Measurements from ENCODE around the gene PJA2.
"Not testable (repeated sequence)": the region's sequence is repeated elsewhere in the genome, so short reads cannot be mapped to it uniquely, and the experiment has no call there.

PJA2 gene

DNA sequence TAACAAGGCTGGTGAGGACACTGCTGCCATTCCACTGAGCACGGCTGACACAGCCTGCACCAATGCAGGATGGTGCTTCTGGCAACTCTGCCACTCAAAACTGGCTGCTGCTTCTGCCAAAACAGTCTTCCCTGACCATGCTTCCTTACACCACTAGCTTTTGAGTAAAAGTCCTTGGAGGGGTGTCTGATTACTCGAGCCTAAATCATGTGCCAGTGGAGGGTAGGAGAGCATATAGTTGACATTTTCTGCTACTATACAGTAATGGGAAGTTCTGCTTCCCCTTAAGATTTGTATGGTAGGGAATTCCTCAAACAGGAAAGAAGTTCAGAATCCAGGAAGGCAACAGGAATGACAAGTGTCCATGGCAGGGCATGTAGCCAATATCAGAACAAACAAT, 12.2 kb upstream of the PJA2 start:
- Histone ChIP-seq H3K9me3 (ENCODE audit: control insufficient read depth, insufficient read depth, low read length) (no peaks in the 10 kb centered on the region), H3K4me3 (ENCODE audit: low read depth, low read length) (no peak overlapping the region), H3K27me3 (ENCODE audit: control insufficient read depth, insufficient read depth, low read length) (no peaks in the 10 kb centered on the region), H3K27ac (ENCODE audit: low read depth, low read length) (no peak overlapping the region), H3K36me3 (ENCODE audit: control insufficient read depth, insufficient read depth, low read length) (no peaks in the 10 kb centered on the region), H3K4me1 (ENCODE audit: control insufficient read depth, insufficient read depth, low read length) (no peaks in the 10 kb centered on the region), H3K9ac (ENCODE audit: low read depth, low read length) (no peak overlapping the region)

GRCh38 chr5:109418712-109419352, 9.1 kb upstream of the PJA2 start:
- Histone ChIP-seq H3K4me3 (ENCODE audit: low read depth, low read length) (no peak overlapping the region), H3K36me3 (ENCODE audit: control insufficient read depth, insufficient read depth, low read length) (no peaks in the 10 kb centered on the region), H3K9ac (ENCODE audit: low read depth, low read length) (no peak overlapping the region), H3K27ac (ENCODE audit: low read depth, low read length) (no peak overlapping the region), H3K4me1 (ENCODE audit: control insufficient read depth, insufficient read depth, low read length) (peaks cover under 1% of the 10 kb centered on the region; the same call in 1 of the 2 replicates), H3K9me3 (ENCODE audit: control insufficient read depth, insufficient read depth, low read length) (no peaks in the 10 kb centered on the region), H3K27me3 (ENCODE audit: control insufficient read depth, insufficient read depth, low read length) (no peaks in the 10 kb centered on the region)

- Histone ChIP-seq H3K9me3 (ENCODE audit: control insufficient read depth, insufficient read depth, low read length) (no peaks in the 10 kb centered on the region), H3K4me3 (ENCODE audit: low read depth, low read length) (no peak overlapping the region), H3K9ac (ENCODE audit: low read depth, low read length) (no peak overlapping the region), H3K27me3 (ENCODE audit: control insufficient read depth, insufficient read depth, low read length) (no peaks in the 10 kb centered on the region), H3K27ac (ENCODE audit: low read depth, low read length) (no peak overlapping the region), H3K36me3 (ENCODE audit: control insufficient read depth, insufficient read depth, low read length) (no peaks in the 10 kb centered on the region), H3K4me1 (ENCODE audit: control insufficient read depth, insufficient read depth, low read length) (peaks cover 14% of the 10 kb centered on the region)
Measured at GRCh38 chr5:109416882-109417281, 7.1 kb upstream of the PJA2 start.

DNA sequence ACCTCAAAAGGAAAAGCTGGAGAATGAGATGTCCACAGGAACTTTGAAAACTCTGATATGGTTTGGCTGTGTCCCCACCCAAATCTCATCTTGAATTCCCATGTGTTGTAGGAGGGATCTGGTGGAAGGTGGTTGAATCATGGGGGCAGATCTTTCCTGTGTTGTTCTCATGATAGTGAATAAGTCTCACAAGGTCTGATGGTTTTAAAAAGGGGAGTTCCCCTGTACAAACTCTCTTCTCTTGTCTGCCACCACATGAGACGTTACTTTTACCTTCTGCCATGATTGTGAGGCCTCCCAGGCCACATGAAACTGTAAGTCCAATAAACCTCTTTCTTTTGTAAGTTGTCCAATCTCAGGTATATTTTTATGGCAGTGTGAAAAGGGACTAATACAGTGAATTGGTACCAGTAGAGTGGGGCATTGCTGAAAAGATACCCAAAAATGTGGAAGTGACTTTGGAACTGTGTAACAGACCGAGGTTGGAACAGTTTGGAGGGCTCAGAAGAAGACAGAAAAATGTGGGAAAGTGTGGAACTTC, 4.2 kb upstream of the PJA2 start:
- H3K9me3 ChIP-seq (ENCODE audit: control insufficient read depth, insufficient read depth, low read length); H3K27me3 ChIP-seq (ENCODE audit: control insufficient read depth, insufficient read depth, low read length); H3K4me3 ChIP-seq (ENCODE audit: low read depth, low read length); H3K9ac ChIP-seq (ENCODE audit: low read depth, low read length); H3K36me3 ChIP-seq (ENCODE audit: control insufficient read depth, insufficient read depth, low read length): not testable (repeated sequence)
- H3K27ac ChIP-seq (ENCODE audit: low read depth, low read length): peak overlapping the region; percentile 84
- H3K4me1 ChIP-seq (ENCODE audit: control insufficient read depth, insufficient read depth, low read length): peaks cover 23% of the 10 kb centered on the region

DNA sequence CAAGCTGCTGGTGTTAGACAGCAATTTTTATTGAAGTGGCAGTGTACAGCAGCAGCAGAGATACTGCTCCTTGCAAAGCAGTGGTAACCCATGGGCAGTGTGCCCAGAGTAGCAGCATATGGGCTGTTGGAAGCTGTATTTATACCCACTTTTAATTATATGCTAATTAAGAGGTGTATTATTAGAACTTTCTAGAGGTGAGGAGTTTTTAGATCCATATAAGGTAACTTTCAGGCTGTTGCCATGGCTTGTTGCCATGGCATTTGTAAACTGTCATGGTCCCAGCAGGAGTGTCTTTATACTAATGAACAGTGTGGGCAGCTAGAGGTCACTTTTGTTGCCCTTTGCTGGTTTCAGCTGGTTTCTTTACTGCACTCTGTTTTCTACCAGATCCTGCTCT, 3.7 kb upstream of the PJA2 start:
- H3K4me1 ChIP-seq (ENCODE audit: control insufficient read depth, insufficient read depth, low read length): peaks cover 25% of the 10 kb centered on the region
- H3K27ac ChIP-seq (ENCODE audit: low read depth, low read length): peak overlapping the region; percentile 84
- H3K36me3 ChIP-seq (ENCODE audit: control insufficient read depth, insufficient read depth, low read length): no peaks in the 10 kb centered on the region
- peak overlapping the region; percentile 32 for H3K9ac ChIP-seq (ENCODE audit: low read depth, low read length)
- no peaks in the 10 kb centered on the region for H3K27me3 ChIP-seq (ENCODE audit: control insufficient read depth, insufficient read depth, low read length)
- H3K4me3 ChIP-seq (ENCODE audit: low read depth, low read length): no peak overlapping the region
- H3K9me3 ChIP-seq (ENCODE audit: control insufficient read depth, insufficient read depth, low read length): no peaks in the 10 kb centered on the region

DNA sequence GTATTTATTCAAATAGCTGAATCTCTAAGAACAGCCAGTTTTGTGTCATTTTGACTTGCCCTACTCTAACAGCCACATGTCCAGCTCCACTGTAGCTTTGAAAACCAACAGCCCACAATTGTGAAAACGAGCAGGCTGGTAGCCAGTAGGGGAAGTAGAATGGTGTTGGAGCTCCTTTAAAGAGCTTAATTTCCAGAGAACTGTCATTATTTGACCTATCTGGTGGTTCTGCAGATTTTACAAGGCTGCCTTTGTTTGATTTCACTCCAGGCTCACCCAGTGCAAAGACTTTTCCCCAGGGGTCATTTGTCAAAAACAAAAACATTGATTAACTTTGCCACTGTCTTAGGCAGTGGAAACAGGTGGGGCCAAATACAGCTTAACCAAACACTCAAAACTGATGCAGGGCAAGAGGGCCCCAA, 3.2 kb upstream of the PJA2 start:
- H3K4me1 ChIP-seq (ENCODE audit: control insufficient read depth, insufficient read depth, low read length): peaks cover 29% of the 10 kb centered on the region
- peak overlapping the region; percentile 32 for H3K9ac ChIP-seq (ENCODE audit: low read depth, low read length)
- H3K9me3 ChIP-seq (ENCODE audit: control insufficient read depth, insufficient read depth, low read length): no peaks in the 10 kb centered on the region
- no peaks in the 10 kb centered on the region for H3K27me3 ChIP-seq (ENCODE audit: control insufficient read depth, insufficient read depth, low read length)
- no peaks in the 10 kb centered on the region for H3K36me3 ChIP-seq (ENCODE audit: control insufficient read depth, insufficient read depth, low read length)
- H3K27ac ChIP-seq (ENCODE audit: low read depth, low read length): peak overlapping the region; percentile 84
- H3K4me3 ChIP-seq (ENCODE audit: low read depth, low read length): no peak overlapping the region

DNA sequence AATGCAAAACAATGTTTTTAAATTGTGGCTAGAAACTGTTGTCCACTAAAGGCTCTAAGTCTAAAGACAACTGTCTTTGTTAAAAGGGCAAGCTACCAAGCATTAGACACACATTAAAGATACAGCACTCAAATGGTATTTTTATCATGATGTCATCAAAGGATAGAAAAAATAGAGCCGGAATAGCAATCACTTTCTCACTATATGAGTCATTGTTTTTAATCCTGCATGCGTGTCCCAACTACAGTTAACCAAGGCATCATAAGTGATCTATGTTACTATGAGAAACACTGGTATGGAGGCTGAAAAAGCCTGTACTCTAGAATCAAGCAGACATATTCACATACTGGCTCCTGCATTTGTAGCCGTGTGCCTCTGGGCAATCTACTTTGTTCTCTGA, 1.9 kb upstream of the PJA2 start:
- peak overlapping the region; percentile 89; the same call in 1 of the 2 replicates for H3K4me3 ChIP-seq (ENCODE audit: low read depth, low read length)
- no peaks in the 10 kb centered on the region for H3K9me3 ChIP-seq (ENCODE audit: control insufficient read depth, insufficient read depth, low read length)
- H3K4me1 ChIP-seq (ENCODE audit: control insufficient read depth, insufficient read depth, low read length): peaks cover 37% of the 10 kb centered on the region
- no peaks in the 10 kb centered on the region for H3K36me3 ChIP-seq (ENCODE audit: control insufficient read depth, insufficient read depth, low read length)
- H3K27ac ChIP-seq (ENCODE audit: low read depth, low read length): peak overlapping the region; percentile 97
- no peak overlapping the region for H3K9ac ChIP-seq (ENCODE audit: low read depth, low read length)
- H3K27me3 ChIP-seq (ENCODE audit: control insufficient read depth, insufficient read depth, low read length): no peaks in the 10 kb centered on the region

GRCh38 chr5:109411149-109411514, 1.4 kb upstream of the PJA2 start:
- Histone ChIP-seq H3K36me3 (ENCODE audit: control insufficient read depth, insufficient read depth, low read length) (no peaks in the 10 kb centered on the region), H3K4me3 (ENCODE audit: low read depth, low read length) (peak overlapping the region; percentile 89), H3K4me1 (ENCODE audit: control insufficient read depth, insufficient read depth, low read length) (peaks cover 37% of the 10 kb centered on the region), H3K27ac (ENCODE audit: low read depth, low read length) (peak overlapping the region; percentile 97), H3K27me3 (ENCODE audit: control insufficient read depth, insufficient read depth, low read length) (no peaks in the 10 kb centered on the region), H3K9me3 (ENCODE audit: control insufficient read depth, insufficient read depth, low read length) (no peaks in the 10 kb centered on the region), H3K9ac (ENCODE audit: low read depth, low read length) (peak overlapping the region; percentile 89)

DNA sequence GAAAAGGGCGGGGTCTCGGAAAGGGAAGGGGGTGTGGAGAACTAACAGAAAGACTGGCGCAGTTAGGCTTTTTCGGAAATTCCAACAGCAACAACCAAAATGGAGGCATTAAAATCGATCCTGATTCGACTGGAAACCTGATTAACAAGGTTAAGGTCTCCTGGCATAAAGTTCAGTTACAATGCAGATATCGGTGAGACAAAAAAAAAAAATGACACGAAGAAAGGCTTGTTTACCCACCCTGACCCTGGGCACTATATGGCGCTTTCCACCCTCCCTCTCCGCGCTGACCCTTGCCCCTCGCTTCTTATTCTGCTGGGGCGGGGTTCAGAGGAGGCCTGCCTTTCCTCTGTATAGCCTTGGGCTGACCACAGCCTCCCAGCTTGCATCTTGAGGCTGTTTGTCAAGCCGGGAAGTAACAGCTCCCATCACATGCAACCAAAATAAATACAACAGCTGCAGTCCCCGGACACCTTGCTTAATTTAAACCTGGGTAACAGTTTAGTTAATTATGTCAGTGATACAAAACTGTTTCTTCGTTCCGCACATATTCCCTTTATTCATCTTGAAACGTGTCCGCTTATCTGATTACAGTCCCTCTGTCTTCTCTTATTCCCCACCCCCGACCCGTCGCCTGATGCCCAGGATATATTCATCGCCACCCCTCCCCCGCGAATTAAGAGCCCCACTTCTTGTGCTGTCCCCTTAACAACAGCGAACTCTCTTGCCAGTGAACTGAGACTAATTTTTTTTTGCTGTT, 795 bp upstream of the PJA2 start:
- peak overlapping the region; percentile 97 for H3K27ac ChIP-seq (ENCODE audit: low read depth, low read length)
- H3K27me3 ChIP-seq (ENCODE audit: control insufficient read depth, insufficient read depth, low read length): no peaks in the 10 kb centered on the region
- H3K9ac ChIP-seq (ENCODE audit: low read depth, low read length): peak overlapping the region; percentile 89
- H3K9me3 ChIP-seq (ENCODE audit: control insufficient read depth, insufficient read depth, low read length): no peaks in the 10 kb centered on the region
- peak overlapping the region; percentile 89 for H3K4me3 ChIP-seq (ENCODE audit: low read depth, low read length)
- no peaks in the 10 kb centered on the region for H3K36me3 ChIP-seq (ENCODE audit: control insufficient read depth, insufficient read depth, low read length)
- peaks cover 37% of the 10 kb centered on the region for H3K4me1 ChIP-seq (ENCODE audit: control insufficient read depth, insufficient read depth, low read length)

DNA sequence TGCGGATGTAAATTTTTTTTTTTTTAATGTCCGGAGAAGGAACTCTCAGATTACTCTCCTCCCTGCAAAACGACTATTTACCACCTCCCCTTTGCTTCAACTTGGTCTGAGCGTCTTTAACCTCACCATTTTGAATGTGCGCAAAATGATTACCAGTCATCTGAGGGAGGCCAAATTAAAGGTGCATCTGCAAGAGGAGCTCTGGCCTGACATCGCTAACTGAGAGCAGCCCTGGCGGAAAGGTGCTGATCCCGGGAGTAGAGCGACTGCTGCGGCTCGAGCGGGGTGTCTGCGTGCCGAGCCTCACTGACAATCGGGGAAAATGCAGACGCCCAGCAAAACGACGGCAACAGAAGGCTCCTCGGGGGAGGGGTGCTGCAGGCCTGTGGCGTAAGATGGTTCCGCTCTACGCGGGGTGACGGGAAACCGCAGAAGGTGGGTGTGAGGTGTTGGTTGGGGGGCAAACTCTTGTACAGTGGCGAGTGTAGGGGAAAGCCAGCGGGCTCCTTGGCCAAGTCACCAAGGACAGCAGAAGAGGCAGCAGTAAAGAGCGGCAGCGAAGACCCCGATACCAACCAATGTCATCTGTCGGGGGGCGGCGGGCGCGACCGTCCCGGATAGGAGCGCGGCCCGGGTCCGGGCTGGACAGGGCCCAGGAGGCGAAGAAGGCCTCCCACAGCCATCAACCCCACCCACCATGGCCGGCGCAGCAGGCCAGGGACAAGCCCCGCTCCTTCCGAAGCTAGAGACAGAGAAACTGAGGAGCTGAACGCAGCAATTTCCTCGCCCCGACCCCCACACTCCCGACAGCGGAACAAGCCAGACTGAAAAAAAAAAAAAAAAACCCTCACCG, 557 bp downstream of the PJA2 start:
- peak overlapping the region; percentile 70 for H3K9ac ChIP-seq (ENCODE audit: low read depth, low read length)
- peak overlapping the region; percentile 97 for H3K27ac ChIP-seq (ENCODE audit: low read depth, low read length)
- H3K27me3 ChIP-seq (ENCODE audit: control insufficient read depth, insufficient read depth, low read length): no peaks in the 10 kb centered on the region
- no peaks in the 10 kb centered on the region for H3K9me3 ChIP-seq (ENCODE audit: control insufficient read depth, insufficient read depth, low read length)
- peak overlapping the region; percentile 86 for H3K4me3 ChIP-seq (ENCODE audit: low read depth, low read length)
- peaks cover 47% of the 10 kb centered on the region for H3K4me1 ChIP-seq (ENCODE audit: control insufficient read depth, insufficient read depth, low read length)
- H3K36me3 ChIP-seq (ENCODE audit: control insufficient read depth, insufficient read depth, low read length): no peaks in the 10 kb centered on the region
